ENCODE data around the gene APC2. TPM values are rescaled to one million over a fixed set of nuclear protein-coding genes. Genes with fewer than 3 reads are reported as not detected.
"Not testable (repeated sequence)": the region's sequence is repeated elsewhere in the genome, so short reads cannot be mapped to it uniquely, and the experiment has no call there.

The APC2 gene
- total RNA-seq, 1 donor from 2014 or later = 0.12 TPM

- Histone ChIP-seq H3K4me3 (no peak overlapping the region), H3K4me1 (peaks cover 9% of the 10 kb centered on the region), H3K36me3 (no peaks in the 10 kb centered on the region), H3K9me3 (no peaks in the 10 kb centered on the region), H3K27ac (no peak overlapping the region), H3K27me3 (ENCODE audit: low read depth) (peaks cover 30% of the 10 kb centered on the region)
- ATAC-seq = peak; percentile 29 to 41
- no peak for DNase-seq
- intact Hi-C loops (cut with DNase I) = no loop called here
- no peak for TF ChIP-seq CTCF (IDR thresholded peaks at IDR 0.05)
Measured at GRCh38 chr19:1495799-1496713, 46.1 kb downstream of the APC2 start.

GRCh38 chr19:1496714-1497577 lies 47.0 kb downstream of the APC2 start:
- Histone ChIP-seq H3K4me3 (no peak overlapping the region), H3K27ac (no peak overlapping the region), H3K9me3 (no peaks in the 10 kb centered on the region), H3K27me3 (ENCODE audit: low read depth) (peaks cover 23% of the 10 kb centered on the region), H3K4me1 (no peaks in the 10 kb centered on the region), H3K36me3 (no peaks in the 10 kb centered on the region)
- TF ChIP-seq CTCF (IDR thresholded peaks at IDR 0.05) = no peak
- ATAC-seq (peak in 1 of 2 donors; percentile 6), DNase-seq (no peak)
- intact Hi-C loops (cut with DNase I) = no loop called here

GRCh38 chr19:1497578-1498235 lies 47.8 kb downstream of the APC2 start:
- H3K9me3 ChIP-seq = no peaks in the 10 kb centered on the region
- no peaks in the 10 kb centered on the region for H3K4me1 ChIP-seq
- DNase-seq = no peak
- no peak for TF ChIP-seq CTCF (IDR thresholded peaks at IDR 0.05)
- H3K4me3 ChIP-seq = no peak overlapping the region
- H3K36me3 ChIP-seq = no peaks in the 10 kb centered on the region
- no peak overlapping the region for H3K27ac ChIP-seq
- peaks cover 27% of the 10 kb centered on the region for H3K27me3 ChIP-seq (ENCODE audit: low read depth)
- ATAC-seq = no peak
- intact Hi-C loops (cut with DNase I) = no loop called here

- DNase-seq; H3K4me1 ChIP-seq; H3K4me3 ChIP-seq; H3K36me3 ChIP-seq; ATAC-seq; intact Hi-C loops (cut with DNase I); H3K27ac ChIP-seq; H3K9me3 ChIP-seq: not testable (repeated sequence)
- H3K27me3 ChIP-seq (ENCODE audit: low read depth) = peaks cover 39% of the 10 kb centered on the region
Measured at GRCh38 chr19:1499231-1499630, 49.3 kb downstream of the APC2 start.

- Histone ChIP-seq H3K36me3 (no peaks in the 10 kb centered on the region), H3K4me3 (no peak overlapping the region), H3K4me1 (peaks cover 8% of the 10 kb centered on the region), H3K27ac (no peak overlapping the region), H3K9me3 (no peaks in the 10 kb centered on the region), H3K27me3 (ENCODE audit: low read depth) (peaks cover 40% of the 10 kb centered on the region)
- no peak for TF ChIP-seq CTCF (IDR thresholded peaks at IDR 0.05)
- ATAC-seq (no peak), DNase-seq (no peak)
- intact Hi-C loops (cut with DNase I) = no loop called here
Measured at GRCh38 chr19:1501200-1501595, 51.3 kb downstream of the APC2 start.

All from lower lobe of right lung (tissue), 2 donors.